ENCODE results near the gene SHF. TPM values are rescaled to one million over a fixed set of nuclear protein-coding genes. Genes with fewer than 3 reads are reported as not detected.
"Not testable (repeated sequence)": the region's sequence is repeated elsewhere in the genome, so short reads cannot be mapped to it uniquely, and the experiment has no call there.

The SHF gene
- total and polyA plus RNA-seq, 2 donors (not counting 3 experiments of a cell fraction or from before 2014, with no cell fraction given), result 2.8 to 5.2 TPM

DNA sequence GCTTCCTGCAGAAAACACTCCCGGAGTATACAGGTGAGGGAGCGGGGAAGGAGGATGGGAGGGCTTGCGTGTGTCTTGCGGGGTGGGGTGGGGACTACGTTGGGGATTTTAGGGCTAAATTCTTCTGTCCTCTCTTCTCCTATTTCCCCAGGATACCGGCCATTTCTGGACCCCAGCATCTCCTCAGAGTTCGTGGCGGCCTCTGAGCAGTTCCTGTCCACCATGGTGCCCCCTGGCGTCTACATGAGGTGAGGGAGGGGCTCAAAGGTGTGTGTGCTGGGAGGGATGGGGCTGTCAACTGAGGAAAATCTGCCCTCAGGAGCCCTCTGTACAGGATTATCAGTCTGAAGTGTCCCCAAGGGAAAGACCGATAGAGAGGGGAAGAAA, 51.4 kb downstream of the SHF start:
- FAIRE-seq (no peak), DNase-seq (ENCODE audit: low read depth, low spot score) (no peak)
- ChIA-PET POLR2A (no interaction called here), CTCF (interaction anchor here (1.6 to 3.5 kb wide), 2 partner anchors 10 to 18 kb away, joined by 5 to 22 read pairs (median 10); no protein-coding TSS in a partner anchor)
- no TSS peak for BruUV-seq (replicated peaks)
- dilution Hi-C loops (cut with MboI; ENCODE audit: extremely low pct_ligation_motif_present, low sequenced_read_pairs), result no loop called here
- Histone ChIP-seq H3K9ac (replicated peaks; ENCODE audit: extremely low read depth, insufficient read depth, low read length) (no peak overlapping the region), H3K27me3 (ENCODE audit: control insufficient read depth in 2 of 2, insufficient read depth in 2 of 2, low read length in 2 of 2) (peaks cover 43 to 48% of the 10 kb centered on the region in 2 experiments), H3K9me3 (replicated peaks; ENCODE audit: control insufficient read depth, insufficient read depth, low read length) (no peaks in the 10 kb centered on the region), H3K4me2 (ENCODE audit: insufficient read depth, low read length) (no peak overlapping the region), H3K4me1 (ENCODE audit: control insufficient read depth, extremely low read depth, insufficient read depth, low read length) (no peaks in the 10 kb centered on the region), H3K79me2 (ENCODE audit: control insufficient read depth, insufficient read depth, low read length) (no peaks in the 10 kb centered on the region), H3K27ac (ENCODE audit: insufficient read depth, low read depth, low read length) (no peak overlapping the region), H4K20me1 (replicated peaks; ENCODE audit: control insufficient read depth, extremely low read depth, insufficient read depth, low read length) (no peaks in the 10 kb centered on the region), H3K36me3 (ENCODE audit: control insufficient read depth in 2 of 2, extremely low read depth in 1 of 2, insufficient read depth in 2 of 2, low read length in 2 of 2) (no peaks in the 10 kb centered on the region), H3K9me1 (replicated peaks; ENCODE audit: control insufficient read depth, extremely low read depth, insufficient read depth, low read length) (no peaks in the 10 kb centered on the region), H3K4me3 (replicated peaks in 1 of 3; ENCODE audit: insufficient read depth in 1 of 3, low read depth in 1 of 3, low read length in 3 of 3) (no peak overlapping the region), H2AFZ (ENCODE audit: low read depth, low read length) (no peak overlapping the region)
- intact Hi-C loops (cut with micrococcal nuclease), result no loop called here
- peak in 1 of 2 donors; percentile 22 for TF ChIP-seq CTCF (IDR thresholded peaks at IDR 0.05; ENCODE audit: extremely low read depth in 1 of 2, insufficient read depth in 1 of 2, low read depth in 1 of 2, low read length in 2 of 2)
- TF ChIP-seq, protein P1, sequence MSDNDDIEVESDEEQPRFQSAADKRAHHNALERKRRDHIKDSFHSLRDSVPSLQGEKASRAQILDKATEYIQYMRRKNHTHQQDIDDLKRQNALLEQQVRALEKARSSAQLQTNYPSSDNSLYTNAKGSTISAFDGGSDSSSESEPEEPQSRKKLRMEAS (IDR thresholded peaks at IDR 0.05; ENCODE audit: insufficient read depth, insufficient read length), result no peak

DNA sequence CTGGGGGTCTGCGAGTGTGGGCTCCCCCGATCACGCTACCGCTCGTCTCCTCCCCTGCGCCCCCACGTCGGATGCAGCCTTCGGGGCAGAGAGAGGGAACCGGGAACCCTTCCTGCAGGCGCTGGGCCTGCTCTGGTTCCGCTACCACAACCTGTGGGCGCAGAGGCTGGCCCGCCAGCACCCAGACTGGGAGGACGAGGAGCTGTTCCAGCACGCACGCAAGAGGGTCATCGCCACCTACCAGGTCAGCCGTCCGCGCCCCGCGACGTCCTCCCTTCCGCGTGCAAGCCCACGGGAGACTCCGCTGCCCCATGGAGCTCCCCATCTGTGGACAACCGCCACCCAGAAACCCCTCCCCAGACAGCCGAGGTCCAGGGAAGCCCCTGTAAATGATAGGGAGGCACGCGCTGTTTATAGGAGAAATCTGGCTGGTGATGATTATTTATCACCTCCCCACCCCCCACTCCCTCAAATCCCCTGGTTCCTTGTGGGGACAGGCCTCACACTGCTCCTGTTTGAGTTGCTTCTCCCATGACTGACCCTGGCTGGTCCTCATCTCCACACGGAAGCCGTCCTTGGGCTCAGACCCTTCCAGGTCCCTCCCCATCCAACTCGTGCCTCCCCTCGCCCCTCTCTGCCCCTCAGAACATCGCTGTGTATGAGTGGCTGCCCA, 51.9 kb downstream of the SHF start:
- TF ChIP-seq EZH2 (IDR thresholded peaks at IDR 0.05; ENCODE audit: borderline replicate concordance, low read depth, low read length, severe bottlenecking), result peak; percentile 70
- H3K36me3 ChIP-seq (ENCODE audit: control insufficient read depth in 2 of 2, extremely low read depth in 1 of 2, insufficient read depth in 2 of 2, low read length in 2 of 2); H3K4me3 ChIP-seq (replicated peaks in 1 of 3; ENCODE audit: insufficient read depth in 1 of 3, low read depth in 1 of 3, low read length in 3 of 3); H3K9me1 ChIP-seq (replicated peaks; ENCODE audit: control insufficient read depth, extremely low read depth, insufficient read depth, low read length); dilution Hi-C loops (cut with MboI; ENCODE audit: extremely low pct_ligation_motif_present, low sequenced_read_pairs); intact Hi-C loops (cut with micrococcal nuclease); H3K9me3 ChIP-seq (replicated peaks; ENCODE audit: control insufficient read depth, insufficient read depth, low read length); H4K20me1 ChIP-seq (replicated peaks; ENCODE audit: control insufficient read depth, extremely low read depth, insufficient read depth, low read length); H3K9ac ChIP-seq (replicated peaks; ENCODE audit: extremely low read depth, insufficient read depth, low read length); H3K4me2 ChIP-seq (ENCODE audit: insufficient read depth, low read length); DNase-seq (ENCODE audit: low read depth, low spot score); H3K79me2 ChIP-seq (ENCODE audit: control insufficient read depth, insufficient read depth, low read length); H3K4me1 ChIP-seq (ENCODE audit: control insufficient read depth, extremely low read depth, insufficient read depth, low read length); H2AFZ ChIP-seq (ENCODE audit: low read depth, low read length); FAIRE-seq; POLR2A ChIA-PET; BruUV-seq (replicated peaks); H3K27ac ChIP-seq (ENCODE audit: insufficient read depth, low read depth, low read length): not testable (repeated sequence)
- CTCF ChIA-PET, result interaction anchor here (1.6 to 3.5 kb wide), 2 partner anchors 9 to 18 kb away, joined by 10 to 22 read pairs; no protein-coding TSS in a partner anchor
- peaks cover 49 to 53% of the 10 kb centered on the region in 2 experiments for H3K27me3 ChIP-seq (ENCODE audit: control insufficient read depth in 2 of 2, insufficient read depth in 2 of 2, low read length in 2 of 2)

Data from endothelial cell of umbilical vein (primary cell).